HG03354 (cell line): ENCODE data around the gene NEDD1.

Source experiments
- ATAC-seq: cut with Tn5 transposase; IDR thresholded peaks from one replicate; pipeline ENCODE4 v1.9.1; 2021; ENCODE audit warnings: mild to moderate bottlenecking; ENCODE audit not compliant: unreplicated experiment, poor library complexity, severe bottlenecking

The NEDD1 gene

GRCh38 chr12:96906849-96907670, at the start of gene NEDD1:
Gene NEDD1 (plus strand): TSS chr12:96907257. CDS start chr12:96909760, 2,503 bp downstream.
- peak; percentile 95 for ATAC-seq

GRCh38 chr12:96858162-96858561, 48.9 kb upstream of the NEDD1 start:
- ATAC-seq = no peak

GRCh38 chr12:96861656-96862055, 45.4 kb upstream of the NEDD1 start:
- ATAC-seq = no peak

GRCh38 chr12:96862326-96862725, 44.7 kb upstream of the NEDD1 start:
- ATAC-seq = no peak

GRCh38 chr12:96864335-96864734, 42.7 kb upstream of the NEDD1 start:
- no peak for ATAC-seq

GRCh38 chr12:96866801-96867590, 40.1 kb upstream of the NEDD1 start:
- no peak for ATAC-seq

GRCh38 chr12:96870946-96871345, 36.1 kb upstream of the NEDD1 start:
- no peak for ATAC-seq

GRCh38 chr12:96872961-96873360, 34.1 kb upstream of the NEDD1 start:
- ATAC-seq = no peak

- ATAC-seq = no peak
Measured at GRCh38 chr12:96874211-96874610, 32.8 kb upstream of the NEDD1 start.

GRCh38 chr12:96876966-96877365, 30.1 kb upstream of the NEDD1 start:
- no peak for ATAC-seq

GRCh38 chr12:96878704-96879103, 28.4 kb upstream of the NEDD1 start:
- ATAC-seq = no peak

GRCh38 chr12:96879301-96879700, 27.8 kb upstream of the NEDD1 start:
- no peak for ATAC-seq

GRCh38 chr12:96880220-96880619, 26.8 kb upstream of the NEDD1 start:
- ATAC-seq = no peak

- no peak for ATAC-seq
Measured at GRCh38 chr12:96881608-96882007, 25.4 kb upstream of the NEDD1 start.

GRCh38 chr12:96882862-96883261, 24.2 kb upstream of the NEDD1 start:
- no peak for ATAC-seq

GRCh38 chr12:96883571-96883970, 23.5 kb upstream of the NEDD1 start:
- ATAC-seq = no peak

GRCh38 chr12:96886998-96887677, 19.9 kb upstream of the NEDD1 start:
- ATAC-seq = no peak

- ATAC-seq = no peak
Measured at GRCh38 chr12:96889273-96889933, 17.7 kb upstream of the NEDD1 start.

GRCh38 chr12:96890331-96890730, 16.7 kb upstream of the NEDD1 start:
- no peak for ATAC-seq

- no peak for ATAC-seq
Measured at GRCh38 chr12:96892104-96892503, 15.0 kb upstream of the NEDD1 start.
